B cell (primary cell): ENCODE data around the gene DENND4C. TPM values are rescaled to one million over a fixed set of nuclear protein-coding genes. Genes with fewer than 3 reads are reported as not detected.

Experiments
- ATAC-seq: fragments of 200-7000 bp; cut with Tn5 transposase; one replicate; pipeline ENCODE4 v1.10.0; 2021; ENCODE audit warnings: low read depth, mild to moderate bottlenecking, moderate number of reproducible peaks, moderate library complexity
- CTCF ChIA-PET: fragments of 350-600 bp; sonication (Branson Sonifier 250); formaldehyde crosslinking; loops from one replicate; lab custom pipeline; 2021; ENCODE audit warnings: antibody characterized with exemption, inconsistent platforms; lab: Charles Lee
- POLR2A ChIA-PET: fragments of 350-600 bp; sonication (Branson Sonifier 250); formaldehyde crosslinking; loops from one replicate; lab custom pipeline; 2021; ENCODE audit warnings: antibody characterized with exemption; lab: Charles Lee
- DNase-seq: peaks from one replicate; pipeline ENCODE4 v3.0.0; 2013
- H2AFZ ChIP-seq: 2 replicates; pipeline ENCODE4 v1.6.1; 2012; ENCODE audit warnings: mild to moderate bottlenecking, low read depth, low read length; ENCODE audit not compliant: insufficient read depth, poor library complexity, severe bottlenecking
- H3K27ac ChIP-seq, 2 donors: 1 replicate in 1 of 2; 2 replicates in 1 of 2; pipeline ENCODE4 v1.5.1; 2012 to 2013; ENCODE audit warnings: low read length in 2 of 2, mild to moderate bottlenecking in 2 of 2, moderate library complexity in 1 of 2
- H3K27me3 ChIP-seq, 4 experiments: fragments of 200-600 bp in 1 of 4; sonication (generic) in 1 of 4; replicated peaks in 1 of 4; 1 replicate in 2 of 4; 2 replicates in 2 of 4; pipeline versions ENCODE4 v1.6.1 to v1.7.0; 2013 to 2016; ENCODE audit warnings: low read length in 3 of 4, mild to moderate bottlenecking in 2 of 4, mixed read lengths in 1 of 4, moderate library complexity in 1 of 4; ENCODE audit not compliant: insufficient read depth in 4 of 4, control insufficient read depth in 3 of 4; ENCODE audit errors: control extremely low read depth in 1 of 4
- H3K36me3 ChIP-seq, 2 experiments: replicated peaks in 1 of 2; 1 replicate in 1 of 2; 2 replicates in 1 of 2; pipeline versions ENCODE4 v1.6.1 to v1.7.1; 2013; ENCODE audit warnings: low read length in 1 of 2; ENCODE audit not compliant: insufficient read depth in 2 of 2, control insufficient read depth in 1 of 2; ENCODE audit errors: control extremely low read depth in 1 of 2, extremely low read depth in 1 of 2
- H3K4me1 ChIP-seq, 2 donors: fragments of 200-600 bp in 1 of 2; sonication (generic) in 1 of 2; 1 replicate in 1 of 2; 2 replicates in 1 of 2; pipeline versions ENCODE4 v1.5.1 to v1.6.1; 2013 to 2017; ENCODE audit warnings: low read length in 2 of 2; ENCODE audit not compliant: control insufficient read depth in 2 of 2, insufficient read depth in 2 of 2
- H3K4me2 ChIP-seq: replicated peaks from 2 replicates; pipeline ENCODE3; 2012; ENCODE audit warnings: mild to moderate bottlenecking, low read depth, low read length; ENCODE audit not compliant: poor library complexity, severe bottlenecking
- H3K4me3 ChIP-seq, 5 experiments: fragments of 200-600 bp in 1 of 5; sonication (generic) in 1 of 5; 1 replicate in 3 of 5; 2 replicates in 2 of 5; pipeline versions ENCODE4 v1.5.1 to v1.7.0; 2011 to 2016; ENCODE audit warnings: low read length in 4 of 5, mild to moderate bottlenecking in 4 of 5, low read depth in 2 of 5, control low read depth in 1 of 5, moderate library complexity in 1 of 5; ENCODE audit not compliant: insufficient read depth in 1 of 5; ENCODE audit errors: control extremely low read depth in 1 of 5, extremely low read depth in 1 of 5
- H3K79me2 ChIP-seq: fragments of 200-600 bp; sonication (generic); one replicate; pipeline ENCODE4 v1.6.0; 2016; ENCODE audit warnings: low read length; ENCODE audit not compliant: control insufficient read depth, insufficient read depth
- H3K9ac ChIP-seq: fragments of 200-600 bp; sonication (generic); 2 replicates; pipeline ENCODE4 v1.6.1; 2017; ENCODE audit warnings: mild to moderate bottlenecking, low read length, moderate library complexity
- H3K9me3 ChIP-seq, 3 donors: one replicate each; pipeline versions ENCODE4 v1.6.1 to v1.7.1; 2013; ENCODE audit warnings: low read length in 2 of 3; ENCODE audit not compliant: control insufficient read depth in 2 of 3, insufficient read depth in 1 of 3; ENCODE audit errors: control extremely low read depth in 1 of 3
- H4K20me1 ChIP-seq: 2 replicates; pipeline ENCODE4 v1.6.0; 2012; ENCODE audit warnings: mild to moderate bottlenecking, low read length; ENCODE audit not compliant: insufficient read depth, control insufficient read depth, poor library complexity, severe bottlenecking
- H3K27ac Mint-ChIP-seq: one replicate; pipeline ENCODE4 v1.8.0; 2021; ENCODE audit warnings: mixed read lengths
- H3K27me3 Mint-ChIP-seq: one replicate; pipeline ENCODE4 v1.8.0; 2021; ENCODE audit warnings: mixed read lengths
- H3K4me1 Mint-ChIP-seq: one replicate; pipeline ENCODE4 v1.8.0; 2021; ENCODE audit warnings: mixed read lengths
- H3K4me3 Mint-ChIP-seq: one replicate; pipeline ENCODE4 v1.8.0; 2021; ENCODE audit warnings: mixed read lengths
- H3K9me3 Mint-ChIP-seq: one replicate; pipeline ENCODE4 v1.8.0; 2022; ENCODE audit warnings: mixed read lengths; ENCODE audit not compliant: insufficient read depth
- EZH2 ChIP-seq: IDR thresholded peaks from 2 replicates; pipeline ENCODE4 v1.6.1; 2012; ENCODE audit warnings: borderline replicate concordance, low read depth, mild to moderate bottlenecking, moderate library complexity, low read length; ENCODE audit not compliant: insufficient read depth, poor library complexity, severe bottlenecking
- WGBS: methylation state at CpG from one replicate; pipeline ENCODE4 v1.1.5; 2013; ENCODE audit warnings: missing lambda C conversion rate; ENCODE audit not compliant: insufficient coverage; 5-methylcytosine and 5-hydroxymethylcytosine counted together
- intact Hi-C: fragments of 100-400 bp; cut with micrococcal nuclease; formaldehyde crosslinking; loops from one replicate; pipeline ENCODE4 v1.10.0; 2022
- polyA plus RNA-seq: library from polyadenylated mRNA; depleted of rRNA; stranded (reverse); fragments of >200 nt; gene quantifications from 2 replicates; pipeline ENCODE4 v1.2.3, GENCODE V29; 2012
- total RNA-seq, 2 donors: library from RNA; stranded (reverse); fragments of 120-200 nt in 1 of 2; gene quantifications; 1 replicate in 1 of 2; 2 replicates in 1 of 2; pipeline versions ENCODE4 v1.2.3 to v1.2.4, GENCODE V29; 2013 to 2022
- TF ChIP-seq, protein P1 (sequence below): fragments of 200-600 bp; IDR thresholded peaks from one replicate; pipeline ENCODE4 v1.8.0; 2022; ENCODE audit warnings: antibody characterized with exemption, mild to moderate bottlenecking

The DENND4C gene
- total and polyA plus RNA-seq, 2 donors (not counting 1 experiment from before 2014, with no cell fraction given): 9.9 to 52.4 TPM

DNA sequence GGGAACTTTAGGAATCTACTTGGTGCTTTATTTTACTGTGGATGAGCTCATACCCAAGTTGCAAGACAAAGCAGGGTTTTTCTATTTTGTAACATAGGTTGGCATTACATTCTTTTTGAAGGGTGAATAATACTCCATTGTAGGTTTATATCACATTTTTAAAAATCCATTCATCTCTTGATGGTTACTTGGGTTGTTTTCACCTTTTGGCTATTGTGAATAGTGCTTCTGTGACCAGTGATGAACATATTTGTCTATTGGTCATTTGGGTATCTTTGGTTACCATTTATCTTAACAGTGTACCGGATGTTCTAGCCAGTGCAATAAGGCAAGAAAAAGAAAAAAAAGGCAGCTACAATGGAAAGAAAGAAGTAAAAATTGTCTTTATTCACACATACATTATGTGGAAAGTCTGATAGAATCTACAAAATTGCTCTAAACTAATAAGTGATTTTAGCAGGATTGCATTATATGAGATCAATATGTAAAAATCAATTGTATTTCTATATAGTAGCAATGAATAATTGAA is 40.0 kb downstream of the DENND4C start:
- no CpG with 5 or more reads among the region's 1 CpG for WGBS
- Histone ChIP-seq H3K79me2 (peaks cover 66% of the 10 kb centered on the region), H3K9me3 (peaks cover 0 to 9% (median 5%) of the 10 kb centered on the region in 3 donors), H4K20me1 (peaks cover 44% of the 10 kb centered on the region), H3K4me2 (no peak overlapping the region), H2AFZ (no peak overlapping the region), H3K9ac (no peak overlapping the region), H3K4me1 (no peaks in the 10 kb centered on the region), H3K36me3 (no peaks in the 10 kb centered on the region), H3K27ac (no peak overlapping the region), H3K27me3 (no peaks in the 10 kb centered on the region), H3K4me3 (no peak overlapping the region)
- TF ChIP-seq, protein P1, sequence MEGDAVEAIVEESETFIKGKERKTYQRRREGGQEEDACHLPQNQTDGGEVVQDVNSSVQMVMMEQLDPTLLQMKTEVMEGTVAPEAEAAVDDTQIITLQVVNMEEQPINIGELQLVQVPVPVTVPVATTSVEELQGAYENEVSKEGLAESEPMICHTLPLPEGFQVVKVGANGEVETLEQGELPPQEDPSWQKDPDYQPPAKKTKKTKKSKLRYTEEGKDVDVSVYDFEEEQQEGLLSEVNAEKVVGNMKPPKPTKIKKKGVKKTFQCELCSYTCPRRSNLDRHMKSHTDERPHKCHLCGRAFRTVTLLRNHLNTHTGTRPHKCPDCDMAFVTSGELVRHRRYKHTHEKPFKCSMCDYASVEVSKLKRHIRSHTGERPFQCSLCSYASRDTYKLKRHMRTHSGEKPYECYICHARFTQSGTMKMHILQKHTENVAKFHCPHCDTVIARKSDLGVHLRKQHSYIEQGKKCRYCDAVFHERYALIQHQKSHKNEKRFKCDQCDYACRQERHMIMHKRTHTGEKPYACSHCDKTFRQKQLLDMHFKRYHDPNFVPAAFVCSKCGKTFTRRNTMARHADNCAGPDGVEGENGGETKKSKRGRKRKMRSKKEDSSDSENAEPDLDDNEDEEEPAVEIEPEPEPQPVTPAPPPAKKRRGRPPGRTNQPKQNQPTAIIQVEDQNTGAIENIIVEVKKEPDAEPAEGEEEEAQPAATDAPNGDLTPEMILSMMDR: no peak
- no peak for TF ChIP-seq EZH2
- H3K9me3 Mint-ChIP-seq: no peaks in the 10 kb centered on the region
- ATAC-seq (no peak), DNase-seq (no peak)
- H3K4me3 Mint-ChIP-seq: no peak overlapping the region
- ChIA-PET POLR2A (no interaction called here), CTCF (interaction anchor here (0.6 to 1.4 kb wide), 2 partner anchors 22 to 1015 kb away, joined by 3 to 5 read pairs; no protein-coding TSS in a partner anchor)
- H3K27ac Mint-ChIP-seq: no peak overlapping the region
- no peaks in the 10 kb centered on the region for H3K27me3 Mint-ChIP-seq
- H3K4me1 Mint-ChIP-seq: peaks cover 16% of the 10 kb centered on the region
- intact Hi-C loops: no loop called here

DNA sequence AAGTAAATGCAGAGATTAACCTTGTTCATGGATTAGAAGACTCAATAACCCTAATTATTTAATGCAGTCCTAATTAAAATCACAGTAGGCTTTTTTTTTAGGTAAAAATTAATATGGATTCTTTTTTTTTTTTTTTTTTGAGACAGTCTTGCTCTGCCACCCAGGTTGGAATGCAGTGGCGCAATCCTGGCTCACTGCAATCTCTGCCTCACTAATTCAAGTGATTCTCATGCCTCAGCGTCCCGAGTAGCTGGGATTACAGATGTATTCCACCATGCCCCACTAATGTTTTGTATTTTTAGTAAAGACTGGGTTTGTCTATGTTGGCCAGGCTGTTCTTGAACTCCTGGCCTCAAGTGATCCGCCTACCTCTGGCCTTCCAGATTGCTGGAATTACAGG is 40.6 kb downstream of the DENND4C start:
- Histone ChIP-seq H3K9ac (no peak overlapping the region), H3K27ac (no peak overlapping the region), H3K4me2 (no peak overlapping the region), H3K36me3 (no peaks in the 10 kb centered on the region), H4K20me1 (peaks cover 44% of the 10 kb centered on the region), H3K4me1 (no peaks in the 10 kb centered on the region), H3K79me2 (peaks cover 66% of the 10 kb centered on the region), H3K9me3 (peaks cover 0 to 9% (median 5%) of the 10 kb centered on the region in 3 donors), H2AFZ (no peak overlapping the region), H3K4me3 (no peak overlapping the region), H3K27me3 (no peaks in the 10 kb centered on the region)
- POLR2A ChIA-PET: no interaction called here
- CTCF ChIA-PET: interaction anchor here (1.4 kb wide), 1 partner anchor 22 kb away, joined by 3 read pairs; no protein-coding TSS in a partner anchor
- no peaks in the 10 kb centered on the region for H3K27me3 Mint-ChIP-seq
- no peak overlapping the region for H3K4me3 Mint-ChIP-seq
- WGBS: 100% methylated on average over 1 of the region's 4 CpGs
- TF ChIP-seq, protein P1: no peak
- no peak for TF ChIP-seq EZH2
- no peak overlapping the region for H3K27ac Mint-ChIP-seq
- H3K9me3 Mint-ChIP-seq: no peaks in the 10 kb centered on the region
- DNase-seq (no peak), ATAC-seq (no peak)
- intact Hi-C loops: no loop called here
- H3K4me1 Mint-ChIP-seq: peaks cover 16% of the 10 kb centered on the region
